PC-9 (cell line): Measurements from ENCODE around the gene CAVIN1. TPM values are rescaled to one million over a fixed set of nuclear protein-coding genes. Genes with fewer than 3 reads are reported as not detected.

Experiments
- BruUV-seq: library from RNA; stranded (reverse); fragments of 400-500 nt; replicated peaks from 2 replicates; lab custom pipeline; 2021; lab: Mats Ljungman, UMichigan
- CTCF ChIA-PET: fragments of 300-600 bp; sonication (Branson Sonifier 250); formaldehyde crosslinking; loops from one replicate; lab custom pipeline; 2022; ENCODE audit warnings: antibody characterized with exemption; lab: Charles Lee
- POLR2A ChIA-PET: fragments of 300-600 bp; sonication (Branson Sonifier 250); formaldehyde crosslinking; loops from one replicate; lab custom pipeline; 2022; ENCODE audit warnings: antibody characterized with exemption; ENCODE audit not compliant: unreplicated experiment; lab: Charles Lee
- DNase-seq, 2 experiments: peaks; one replicate each; pipeline versions ENCODE4 v3.0.0 to v3.0.0-alpha.2; 2015 to 2022; ENCODE audit warnings: mixed read lengths in 1 of 2
- H2AFZ ChIP-seq: fragments of 200-600 bp; sonication (generic); 2 replicates; pipeline ENCODE4 v1.8.1; 2017; ENCODE audit warnings: antibody characterized with exemption
- H3F3A ChIP-seq: fragments of 200-600 bp; sonication (generic); 2 replicates; pipeline ENCODE4 v1.8.1; 2017; ENCODE audit warnings: antibody characterized with exemption, mild to moderate bottlenecking, low read depth; ENCODE audit not compliant: insufficient read depth
- H3K27ac ChIP-seq: fragments of 200-600 bp; sonication (generic); 2 replicates; pipeline ENCODE4 v1.6.1; 2016; ENCODE audit warnings: mixed run types
- H3K27me3 ChIP-seq: fragments of 200-600 bp; sonication (generic); 2 replicates; pipeline ENCODE4 v1.6.1; 2016; ENCODE audit warnings: low read depth, mixed run types; ENCODE audit not compliant: insufficient read depth
- H3K36me3 ChIP-seq: fragments of 200-600 bp; sonication (generic); 2 replicates; pipeline ENCODE4 v1.6.1; 2016; ENCODE audit warnings: low read depth, mixed run types
- H3K4me1 ChIP-seq: fragments of 200-600 bp; sonication (generic); replicated peaks from 2 replicates; pipeline ENCODE4 v1.6.1; 2016; ENCODE audit warnings: mixed run types; ENCODE audit not compliant: insufficient read depth
- H3K4me2 ChIP-seq: fragments of 200-600 bp; sonication (generic); 2 replicates; pipeline ENCODE4 v1.6.1; 2017; ENCODE audit warnings: mixed run types
- H3K4me3 ChIP-seq: fragments of 200-600 bp; sonication (generic); 2 replicates; pipeline ENCODE4 v1.6.1; 2016; ENCODE audit warnings: mixed run types
- H3K79me2 ChIP-seq: fragments of 200-600 bp; sonication (generic); 2 replicates; pipeline ENCODE4 v1.6.1; 2017; ENCODE audit warnings: low read depth, mixed run types
- H3K9me2 ChIP-seq: fragments of 200-600 bp; sonication (generic); 2 replicates; pipeline ENCODE4 v1.8.1; 2017; ENCODE audit warnings: mild to moderate bottlenecking; ENCODE audit not compliant: insufficient read depth
- H3K9me3 ChIP-seq: fragments of 200-600 bp; sonication (generic); 2 replicates; pipeline ENCODE4 v1.8.1; 2016; ENCODE audit warnings: low read depth; ENCODE audit not compliant: insufficient read depth
- H4K20me1 ChIP-seq: fragments of 200-600 bp; sonication (generic); 2 replicates; pipeline ENCODE4 v1.8.1; 2017; ENCODE audit not compliant: insufficient read depth
- EZH2 ChIP-seq: fragments of 200-600 bp; sonication (generic); IDR thresholded peaks from 2 replicates; pipeline ENCODE4 v1.8.0; 2017; ENCODE audit warnings: antibody characterized with exemption, low read depth
- intact Hi-C: fragments of 100-400 bp; cut with micrococcal nuclease; formaldehyde crosslinking; loops from one replicate; pipeline ENCODE4 v1.10.0; 2022; ENCODE audit not compliant: unreplicated experiment
- total RNA-seq: library from RNA; stranded (reverse); gene quantifications from 2 replicates; pipeline ENCODE4 v1.2.3, GENCODE V29; 2021
- TF ChIP-seq, protein P1 (sequence below): fragments of 200-600 bp; sonication (generic); conservative IDR thresholded peaks from 2 replicates; pipeline ENCODE4 v1.6.1; 2017; ENCODE audit warnings: mixed run types, antibody characterized with exemption, mild to moderate bottlenecking, moderate library complexity

The CAVIN1 gene
- total RNA-seq, 1 experiment from 2014 or later: 170 TPM

DNA sequence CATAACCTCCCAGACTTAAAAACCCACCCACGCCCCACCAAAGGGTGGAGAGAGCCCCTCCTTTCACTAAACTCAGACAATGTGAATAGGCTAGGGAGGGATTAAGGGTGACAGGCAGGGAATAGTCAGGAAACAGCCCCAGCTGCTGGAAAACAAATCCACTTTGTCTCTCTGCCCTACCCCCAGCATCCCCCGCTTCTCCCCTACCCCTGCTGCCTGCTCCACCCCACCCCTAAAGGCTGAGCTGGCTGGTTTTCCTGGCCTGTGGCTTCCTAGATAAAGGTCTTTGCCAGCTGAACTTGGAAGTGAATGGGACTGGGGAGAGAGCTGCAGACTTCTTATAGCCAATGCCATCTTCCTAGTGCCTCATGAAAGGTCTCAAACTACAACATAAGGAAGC, 15.0 kb downstream of the CAVIN1 start:
- POLR2A ChIA-PET: interaction anchor here (0.7 to 1.0 kb wide), 2 partner anchors 15 to 110 kb away, joined by 4 to 8 read pairs; partner anchors contain the start of gene CAVIN1
- H3K27ac ChIP-seq: no peak overlapping the region

DNA sequence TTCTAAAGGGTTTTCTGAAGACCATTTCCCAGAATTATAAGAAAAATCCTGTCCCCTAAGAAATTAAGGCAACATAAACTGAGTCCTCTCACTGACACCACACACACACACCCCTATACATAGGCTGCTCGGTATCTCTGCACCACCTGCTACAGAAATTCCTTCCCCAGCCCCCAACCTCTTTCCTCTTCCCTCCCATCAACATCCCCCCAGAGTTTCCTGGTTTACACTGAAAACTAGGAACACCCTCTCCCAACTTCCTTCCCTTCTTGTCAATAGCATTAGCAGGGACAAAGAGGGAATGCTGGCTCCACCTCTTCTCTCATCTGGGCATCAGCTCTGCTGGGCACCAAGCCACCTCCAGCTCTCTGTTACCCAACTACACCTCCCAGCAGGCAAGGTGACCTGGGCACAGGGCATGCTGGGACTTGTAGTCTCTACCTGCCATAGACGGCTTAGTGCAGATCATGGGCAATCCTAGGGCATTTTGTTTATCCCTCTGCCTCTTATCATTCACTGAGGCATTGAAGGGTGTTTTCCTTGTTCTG, 15.7 kb downstream of the CAVIN1 start:
- Histone ChIP-seq H3F3A (peaks cover 63% of the 10 kb centered on the region), H3K4me2 (no peak overlapping the region), H3K4me1 (peaks cover 59% of the 10 kb centered on the region), H2AFZ (no peak overlapping the region), H3K9me2 (no peaks in the 10 kb centered on the region), H3K36me3 (no peaks in the 10 kb centered on the region), H3K27ac (no peak overlapping the region), H3K4me3 (no peak overlapping the region), H3K79me2 (peaks cover 37% of the 10 kb centered on the region), H3K9me3 (no peaks in the 10 kb centered on the region), H3K27me3 (no peaks in the 10 kb centered on the region), H4K20me1 (no peaks in the 10 kb centered on the region)
- CTCF ChIA-PET: interaction anchor here (0.6 to 1.1 kb wide), 5 partner anchors 19 to 118 kb away, joined by 3 to 17 read pairs (median 5); partner anchors contain the start of gene STAT3
- BruUV-seq: no TSS peak
- peak; percentile 65 to 72 for DNase-seq
- POLR2A ChIA-PET: interaction anchor here (1.0 kb wide), 1 partner anchor 16 kb away, joined by 4 read pairs; the partner anchor contains the start of gene CAVIN1
- TF ChIP-seq, protein P1, sequence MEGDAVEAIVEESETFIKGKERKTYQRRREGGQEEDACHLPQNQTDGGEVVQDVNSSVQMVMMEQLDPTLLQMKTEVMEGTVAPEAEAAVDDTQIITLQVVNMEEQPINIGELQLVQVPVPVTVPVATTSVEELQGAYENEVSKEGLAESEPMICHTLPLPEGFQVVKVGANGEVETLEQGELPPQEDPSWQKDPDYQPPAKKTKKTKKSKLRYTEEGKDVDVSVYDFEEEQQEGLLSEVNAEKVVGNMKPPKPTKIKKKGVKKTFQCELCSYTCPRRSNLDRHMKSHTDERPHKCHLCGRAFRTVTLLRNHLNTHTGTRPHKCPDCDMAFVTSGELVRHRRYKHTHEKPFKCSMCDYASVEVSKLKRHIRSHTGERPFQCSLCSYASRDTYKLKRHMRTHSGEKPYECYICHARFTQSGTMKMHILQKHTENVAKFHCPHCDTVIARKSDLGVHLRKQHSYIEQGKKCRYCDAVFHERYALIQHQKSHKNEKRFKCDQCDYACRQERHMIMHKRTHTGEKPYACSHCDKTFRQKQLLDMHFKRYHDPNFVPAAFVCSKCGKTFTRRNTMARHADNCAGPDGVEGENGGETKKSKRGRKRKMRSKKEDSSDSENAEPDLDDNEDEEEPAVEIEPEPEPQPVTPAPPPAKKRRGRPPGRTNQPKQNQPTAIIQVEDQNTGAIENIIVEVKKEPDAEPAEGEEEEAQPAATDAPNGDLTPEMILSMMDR: no peak
- no peak for TF ChIP-seq EZH2
- intact Hi-C loops: loop anchor here (5.0 kb wide), 1 partner anchor 110 kb away; no protein-coding TSS in a partner anchor

More for the DNA sequence above, 15.0 kb downstream of the CAVIN1 start:
- no peaks in the 10 kb centered on the region for H3K27me3 ChIP-seq
- CTCF ChIA-PET: interaction anchor here (1.0 kb wide), 1 partner anchor 109 kb away, joined by 7 read pairs; no protein-coding TSS in a partner anchor
- peaks cover 42% of the 10 kb centered on the region for H3K79me2 ChIP-seq
- no peaks in the 10 kb centered on the region for H4K20me1 ChIP-seq
- H3F3A ChIP-seq: peaks cover 56% of the 10 kb centered on the region
- peaks cover 52% of the 10 kb centered on the region for H3K4me1 ChIP-seq
- no TSS peak for BruUV-seq
- no peaks in the 10 kb centered on the region for H3K36me3 ChIP-seq
- no peaks in the 10 kb centered on the region for H3K9me3 ChIP-seq
- TF ChIP-seq, protein P1: no peak
- TF ChIP-seq EZH2: no peak
- no peak overlapping the region for H3K4me3 ChIP-seq
- DNase-seq: no peak
- no peak overlapping the region for H2AFZ ChIP-seq
- no peaks in the 10 kb centered on the region for H3K9me2 ChIP-seq
- intact Hi-C loops: loop anchor here (5.0 kb wide), 1 partner anchor 109 kb away; no protein-coding TSS in a partner anchor
- H3K4me2 ChIP-seq: no peak overlapping the region

DNA sequence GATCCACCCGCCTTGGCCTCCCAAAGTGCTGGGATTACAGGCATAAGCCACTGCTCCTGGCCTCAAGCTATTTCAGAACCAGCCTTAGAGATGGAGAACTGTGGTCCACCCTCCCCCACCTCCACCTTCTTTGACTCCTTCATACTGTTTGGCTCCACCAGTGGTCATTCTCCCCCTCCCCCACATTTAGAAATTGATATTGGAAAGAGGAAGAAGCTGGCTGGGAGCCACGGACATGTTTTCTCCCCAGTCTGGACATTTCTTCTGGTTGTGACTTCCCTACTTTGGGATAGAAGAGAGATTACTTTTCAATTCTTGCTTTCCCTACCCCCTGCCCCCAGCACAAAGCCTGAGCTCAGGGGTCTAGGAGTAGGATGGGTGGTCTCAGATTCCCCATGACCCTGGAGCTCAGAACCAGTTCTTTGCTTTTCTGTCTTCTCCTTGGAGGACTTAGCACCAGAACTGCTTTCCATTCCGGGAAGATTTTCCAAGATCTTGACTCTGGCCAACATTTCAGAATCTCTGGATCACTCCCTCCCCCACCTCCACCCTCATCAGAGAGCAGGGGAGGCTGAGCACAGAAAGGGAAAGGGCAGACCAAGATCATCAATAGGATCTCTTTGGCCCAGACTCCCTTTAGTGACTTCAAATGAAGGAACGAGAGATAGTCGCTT, 16.3 kb downstream of the CAVIN1 start:
- TF ChIP-seq EZH2: no peak
- TF ChIP-seq, protein P1: no peak
- BruUV-seq: no TSS peak
- intact Hi-C loops: loop anchor here (1.0 to 5.0 kb wide), 2 partner anchors 83 to 111 kb away; no protein-coding TSS in a partner anchor
- H4K20me1 ChIP-seq: no peaks in the 10 kb centered on the region
- H3K79me2 ChIP-seq: peaks cover 34% of the 10 kb centered on the region
- no peak overlapping the region for H3K4me3 ChIP-seq
- H3K36me3 ChIP-seq: no peaks in the 10 kb centered on the region
- H3F3A ChIP-seq: peaks cover 63% of the 10 kb centered on the region
- H3K27ac ChIP-seq: no peak overlapping the region
- ChIA-PET POLR2A (interaction anchor here (1.0 kb wide), 1 partner anchor 16 kb away, joined by 4 read pairs; the partner anchor contains the start of gene CAVIN1), CTCF (interaction anchor here (0.6 to 1.1 kb wide), 5 partner anchors 16 to 111 kb away, joined by 3 to 17 read pairs (median 7); partner anchors contain the start of genes CAVIN1 and STAT3)
- DNase-seq: no peak
- no peak overlapping the region for H3K4me2 ChIP-seq
- no peaks in the 10 kb centered on the region for H3K27me3 ChIP-seq
- no peaks in the 10 kb centered on the region for H3K9me3 ChIP-seq
- H2AFZ ChIP-seq: no peak overlapping the region
- no peaks in the 10 kb centered on the region for H3K9me2 ChIP-seq
- peaks cover 61% of the 10 kb centered on the region for H3K4me1 ChIP-seq
